Measurements from ENCODE around the gene GET3. TPM values are rescaled to one million over a fixed set of nuclear protein-coding genes. Genes with fewer than 3 reads are reported as not detected.

Gene GET3
- total and polyA plus RNA-seq, 5 experiments from 2014 or later, result 26.7 to 72.3 (median 46.8) TPM

DNA sequence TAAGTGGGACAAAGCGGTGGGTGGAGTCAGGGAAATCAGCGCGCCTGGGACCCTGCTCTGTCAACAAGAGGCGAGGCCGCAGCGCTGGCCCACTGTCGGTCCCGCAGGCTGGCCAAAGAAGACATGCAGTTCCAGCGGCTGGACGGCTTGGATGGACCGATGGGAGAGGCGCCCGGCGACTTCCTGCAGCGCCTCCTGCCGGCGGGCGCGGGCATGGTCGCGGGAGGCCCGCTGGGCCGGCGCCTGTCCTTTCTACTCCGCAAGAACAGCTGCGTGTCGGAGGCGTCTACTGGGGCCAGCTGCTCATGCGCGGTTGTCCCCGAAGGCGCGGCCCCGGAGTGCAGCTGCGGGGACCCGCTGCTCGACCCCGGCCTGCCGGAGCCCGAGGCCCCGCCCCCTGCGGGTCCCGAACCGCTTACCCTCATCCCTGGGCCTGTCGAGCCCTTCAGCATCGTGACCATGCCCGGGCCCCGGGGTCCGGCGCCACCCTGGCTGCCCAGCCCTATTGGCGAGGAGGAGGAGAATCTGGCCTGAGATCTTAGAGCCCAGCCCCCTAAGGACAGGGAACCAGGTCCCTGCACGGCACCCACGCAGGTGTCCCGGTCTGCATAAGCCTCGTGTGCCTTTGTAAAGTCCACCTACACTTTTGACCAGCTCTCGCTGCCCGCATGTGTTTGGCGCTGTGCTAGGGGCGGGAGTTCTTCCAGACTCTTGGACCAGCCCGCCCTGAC is 20.4 kb downstream of the GET3 start:
- POLR2A ChIA-PET, result interaction anchor here (0.5 to 0.7 kb wide), 3 partner anchors 14 to 37 kb away, joined by 3 to 5 read pairs (median 3); no protein-coding TSS in a partner anchor
- no peaks in the 10 kb centered on the region for H3K9me3 Mint-ChIP-seq
- no peak overlapping the region for H3K27ac Mint-ChIP-seq
- peaks cover 0 to 34% (median 17%) of the 10 kb centered on the region in 5 donors for H3K27me3 Mint-ChIP-seq
- peak; percentile 81 to 82 for ATAC-seq
- H3K36me3 Mint-ChIP-seq, result no peaks in the 10 kb centered on the region
- DNase-seq, result peak in 9 of 10 donors; percentile 32 to 70 (median 62)
- H3K4me3 Mint-ChIP-seq, result peak overlapping the region in 8 of 10 donors; percentile 14 to 57 (median 34)
- H3K4me1 Mint-ChIP-seq, result peaks cover 0 to 11% (median 6%) of the 10 kb centered on the region in 4 donors

- ATAC-seq, result no peak
Observed at GRCh38 chr19:12759686-12760085, 22.4 kb downstream of the GET3 start.

DNA sequence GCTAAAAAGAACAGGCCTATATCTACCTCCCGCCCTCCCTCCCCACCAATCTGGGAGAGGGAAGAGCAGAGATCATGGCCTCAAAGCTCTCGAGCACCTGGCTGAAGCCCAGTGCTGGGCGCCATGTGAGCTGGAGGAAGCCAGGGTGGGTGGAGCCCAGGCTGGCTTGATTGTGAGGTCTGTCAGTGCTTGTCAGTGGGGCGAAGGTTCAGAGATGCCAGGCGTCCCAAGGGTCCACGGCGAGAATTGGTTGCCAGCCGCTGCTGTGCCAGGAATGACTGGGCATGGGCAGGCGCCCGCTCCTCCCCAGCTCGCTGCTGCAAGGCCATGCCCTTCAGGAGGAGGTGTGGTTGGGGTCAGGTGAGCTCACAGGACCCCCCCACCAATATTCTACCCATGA is 25.8 kb downstream of the GET3 start:
- no peak overlapping the region for H3K4me3 Mint-ChIP-seq
- no peak for ATAC-seq
- peaks cover 0 to 2% (median 0%) of the 10 kb centered on the region in 5 donors for H3K27me3 Mint-ChIP-seq
- H3K36me3 Mint-ChIP-seq, result peaks cover 0 to 10% (median 5%) of the 10 kb centered on the region in 3 donors
- peaks cover 5 to 7% (median 6%) of the 10 kb centered on the region in 4 donors for H3K4me1 Mint-ChIP-seq
- POLR2A ChIA-PET, result interaction anchor here (0.5 to 1.5 kb wide), 3 partner anchors 84 to 1074 kb away, joined by 3 read pairs; no protein-coding TSS in a partner anchor
- DNase-seq, result no peak
- H3K9me3 Mint-ChIP-seq, result no peaks in the 10 kb centered on the region
- H3K27ac Mint-ChIP-seq, result no peak overlapping the region

More at GRCh38 chr19:12759686-12760085, 22.4 kb downstream of the GET3 start:
- no peak overlapping the region for H3K27ac Mint-ChIP-seq
- no peak overlapping the region for H3K4me3 Mint-ChIP-seq
- H3K4me1 Mint-ChIP-seq, result peaks cover 0 to 11% (median 6%) of the 10 kb centered on the region in 4 donors
- no peak for DNase-seq
- H3K27me3 Mint-ChIP-seq, result peaks cover 0 to 19% (median 10%) of the 10 kb centered on the region in 5 donors
- H3K9me3 Mint-ChIP-seq, result no peaks in the 10 kb centered on the region
- H3K36me3 Mint-ChIP-seq, result peaks cover 0 to 6% (median 3%) of the 10 kb centered on the region in 3 donors
- POLR2A ChIA-PET, result interaction anchor here (0.8 to 1.2 kb wide), 4 partner anchors 11 to 38 kb away, joined by 3 to 5 read pairs (median 3); partner anchors contain the start of gene JUNB

DNA sequence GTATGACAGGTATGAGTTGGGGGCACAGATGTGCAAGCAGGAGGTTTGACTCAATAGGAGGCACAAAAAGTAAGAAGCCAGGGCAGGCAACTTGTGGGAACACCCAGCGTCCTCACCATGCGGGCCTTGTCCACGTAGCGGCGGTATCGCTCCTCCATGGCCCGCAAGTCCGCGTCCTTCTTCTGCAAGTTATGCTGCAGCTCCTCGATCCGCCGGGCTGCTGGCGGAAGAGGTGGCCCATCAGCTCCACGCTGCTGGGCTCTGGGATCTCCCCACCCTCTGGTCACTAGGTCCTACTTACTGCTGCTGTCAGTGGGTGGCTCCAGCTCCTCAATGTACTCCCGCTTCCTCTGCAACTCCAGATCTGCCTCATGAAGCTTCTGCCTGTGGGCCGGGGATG is 27.4 kb downstream of the GET3 start:
- no peak overlapping the region for H3K4me3 Mint-ChIP-seq
- H3K36me3 Mint-ChIP-seq, result peaks cover 0 to 12% (median 5%) of the 10 kb centered on the region in 3 donors
- ATAC-seq (no peak), DNase-seq (no peak)
- no peaks in the 10 kb centered on the region for H3K9me3 Mint-ChIP-seq
- peak overlapping the region in 1 of 10 donors; percentile 51 for H3K27ac Mint-ChIP-seq
- no peaks in the 10 kb centered on the region for H3K27me3 Mint-ChIP-seq
- POLR2A ChIA-PET, result interaction anchor here (0.7 to 20.9 kb wide), 5 partner anchors 13 to 148 kb away, joined by 3 to 1021 read pairs (median 4); partner anchors contain the start of genes JUNB, PRDX2 and THSD8
- peaks cover 3 to 6% (median 5%) of the 10 kb centered on the region in 4 donors for H3K4me1 Mint-ChIP-seq

- H3K36me3 Mint-ChIP-seq, result peaks cover 0 to 12% (median 5%) of the 10 kb centered on the region in 3 donors
- H3K4me1 Mint-ChIP-seq, result peaks cover 0 to 6% (median 2%) of the 10 kb centered on the region in 4 donors
- H3K27ac Mint-ChIP-seq, result no peak overlapping the region
- no peaks in the 10 kb centered on the region for H3K27me3 Mint-ChIP-seq
- POLR2A ChIA-PET, result interaction anchor here (0.6 to 20.9 kb wide), 6 partner anchors 9 to 81 kb away, joined by 4 to 1021 read pairs (median 6); partner anchors contain the start of genes JUNB, PRDX2 and THSD8
- ATAC-seq (peak; percentile 88 to 91), DNase-seq (peak in 9 of 10 donors; percentile 65 to 88 (median 73))
- H3K9me3 Mint-ChIP-seq, result no peaks in the 10 kb centered on the region
- H3K4me3 Mint-ChIP-seq, result peak overlapping the region in 2 of 10 donors; percentile 36 to 43
Observed at GRCh38 chr19:12766051-12766521, 28.8 kb downstream of the GET3 start.

DNA sequence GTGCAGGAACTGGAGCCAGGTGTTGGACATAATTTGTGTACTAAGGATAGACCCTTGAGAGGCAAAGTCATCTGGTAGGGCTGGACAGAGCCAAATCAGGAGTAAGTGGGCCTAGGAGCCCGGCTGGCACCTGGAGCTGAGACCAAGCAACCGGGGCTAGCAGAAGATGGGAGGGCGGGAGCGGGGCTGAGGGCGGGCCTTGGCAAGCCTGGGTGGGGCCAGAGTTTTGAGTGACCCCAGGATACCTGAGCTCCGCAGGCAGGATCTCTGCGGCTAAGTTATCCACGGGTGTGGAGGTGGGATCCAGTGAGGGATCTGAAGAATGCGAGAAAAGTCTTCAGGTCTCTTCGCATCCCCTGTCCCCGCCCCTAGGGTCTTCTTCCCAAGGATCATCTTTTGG is 29.9 kb downstream of the GET3 start:
- peaks cover 0 to 6% (median under 1%) of the 10 kb centered on the region in 4 donors for H3K4me1 Mint-ChIP-seq
- H3K9me3 Mint-ChIP-seq, result no peaks in the 10 kb centered on the region
- no peaks in the 10 kb centered on the region for H3K27me3 Mint-ChIP-seq
- DNase-seq (no peak), ATAC-seq (no peak)
- H3K36me3 Mint-ChIP-seq, result peaks cover 0 to 12% (median 5%) of the 10 kb centered on the region in 3 donors
- peak overlapping the region in 1 of 10 donors; percentile 38 for H3K4me3 Mint-ChIP-seq
- POLR2A ChIA-PET, result interaction anchor here (1.2 to 20.9 kb wide), 4 partner anchors 8 to 80 kb away, joined by 4 to 1021 read pairs (median 8); partner anchors contain the start of genes JUNB, PRDX2 and THSD8
- no peak overlapping the region for H3K27ac Mint-ChIP-seq

DNA sequence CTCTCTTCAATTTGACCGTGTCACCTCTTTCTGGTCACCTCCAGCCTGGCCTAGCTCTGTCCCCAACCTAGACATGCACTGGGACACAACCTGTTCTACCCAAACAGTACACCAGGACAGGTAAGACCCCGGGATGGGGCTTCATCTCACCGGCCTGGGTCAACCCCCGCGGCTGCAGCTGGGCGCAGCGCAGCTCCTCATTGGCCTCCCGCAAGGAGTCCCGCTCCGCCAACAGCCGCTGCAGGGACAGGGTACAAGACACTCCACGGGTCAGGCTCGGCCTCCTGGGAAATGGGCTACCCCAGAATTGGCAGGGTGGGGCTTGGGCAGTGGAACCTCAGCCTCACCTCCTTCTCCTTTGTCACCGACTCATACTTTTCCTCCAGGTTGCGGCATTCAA is 30.4 kb downstream of the GET3 start:
- Mint-ChIP-seq H3K27ac (no peak overlapping the region), H3K9me3 (no peaks in the 10 kb centered on the region), H3K27me3 (no peaks in the 10 kb centered on the region), H3K4me3 (no peak overlapping the region), H3K4me1 (peaks cover 0 to 6% (median under 1%) of the 10 kb centered on the region in 4 donors), H3K36me3 (peaks cover 0 to 12% (median 5%) of the 10 kb centered on the region in 3 donors)
- ATAC-seq (no peak), DNase-seq (no peak)
- POLR2A ChIA-PET, result interaction anchor here (20.9 kb wide), 1 partner anchor 30 kb away, joined by 1021 read pairs; the partner anchor contains the start of genes JUNB, PRDX2 and THSD8

DNA sequence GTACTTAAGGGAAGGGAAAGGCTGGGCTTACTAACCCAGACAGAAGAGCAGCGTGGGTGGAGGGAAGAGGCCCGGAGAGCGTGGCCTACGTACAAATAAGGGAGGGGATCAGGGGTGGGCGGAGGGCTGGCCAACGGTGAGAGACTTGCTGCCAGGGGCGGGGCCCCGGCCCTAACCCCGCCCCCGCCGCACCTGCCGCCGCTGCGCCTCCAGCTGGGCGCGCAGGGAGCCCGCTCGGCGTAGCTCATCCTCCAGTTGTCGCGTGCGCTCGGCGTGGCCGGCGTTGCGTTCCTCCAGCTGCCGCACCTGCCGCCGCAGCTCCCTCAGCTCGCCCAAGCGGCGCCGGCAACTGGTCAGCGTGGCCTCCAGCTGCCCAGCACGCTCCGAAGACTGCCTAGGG is 32.4 kb downstream of the GET3 start:
- Mint-ChIP-seq H3K27me3 (no peaks in the 10 kb centered on the region), H3K9me3 (no peaks in the 10 kb centered on the region), H3K4me3 (peak overlapping the region in 3 of 10 donors; percentile 45 to 65 (median 54)), H3K27ac (no peak overlapping the region), H3K4me1 (peaks cover 5 to 8% (median 6%) of the 10 kb centered on the region in 4 donors), H3K36me3 (peaks cover 0 to 8% (median 2%) of the 10 kb centered on the region in 3 donors)
- ATAC-seq (peak; percentile 65 to 74), DNase-seq (peak in 4 of 10 donors; percentile 20 to 59 (median 38))
- POLR2A ChIA-PET, result interaction anchor here (1.2 to 20.9 kb wide), 2 partner anchors 10 to 28 kb away, joined by 3 to 1021 read pairs; partner anchors contain the start of genes JUNB, PRDX2 and THSD8

DNA sequence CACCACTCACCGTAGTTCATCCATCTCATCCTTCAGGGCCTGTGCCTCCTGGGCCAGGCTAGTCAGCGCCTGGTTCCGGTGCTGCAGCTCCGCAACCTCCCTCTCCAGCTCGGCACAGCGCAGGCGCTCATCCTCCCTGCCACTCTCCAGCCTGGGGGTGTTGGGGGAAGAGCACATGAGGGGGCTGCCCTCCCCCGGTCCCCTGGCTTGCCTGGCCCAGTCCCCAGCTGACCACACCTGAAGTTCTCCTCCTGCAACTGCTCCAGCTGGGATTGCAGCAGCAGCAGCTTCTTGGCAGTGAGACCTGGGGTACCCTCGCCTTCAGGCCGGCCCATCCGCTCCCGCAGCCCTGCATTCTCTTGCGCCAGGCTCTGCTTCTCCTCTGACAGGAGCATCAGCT is 33.6 kb downstream of the GET3 start:
- Mint-ChIP-seq H3K36me3 (peaks cover 0 to 4% (median 0%) of the 10 kb centered on the region in 3 donors), H3K9me3 (no peaks in the 10 kb centered on the region), H3K27me3 (no peaks in the 10 kb centered on the region), H3K27ac (no peak overlapping the region), H3K4me1 (peaks cover 4 to 13% (median 5%) of the 10 kb centered on the region in 4 donors), H3K4me3 (no peak overlapping the region)
- POLR2A ChIA-PET, result interaction anchor here (1.2 to 20.9 kb wide), 2 partner anchors 11 to 26 kb away, joined by 3 to 1021 read pairs; partner anchors contain the start of genes JUNB, PRDX2 and THSD8
- DNase-seq (no peak), ATAC-seq (no peak)

DNA sequence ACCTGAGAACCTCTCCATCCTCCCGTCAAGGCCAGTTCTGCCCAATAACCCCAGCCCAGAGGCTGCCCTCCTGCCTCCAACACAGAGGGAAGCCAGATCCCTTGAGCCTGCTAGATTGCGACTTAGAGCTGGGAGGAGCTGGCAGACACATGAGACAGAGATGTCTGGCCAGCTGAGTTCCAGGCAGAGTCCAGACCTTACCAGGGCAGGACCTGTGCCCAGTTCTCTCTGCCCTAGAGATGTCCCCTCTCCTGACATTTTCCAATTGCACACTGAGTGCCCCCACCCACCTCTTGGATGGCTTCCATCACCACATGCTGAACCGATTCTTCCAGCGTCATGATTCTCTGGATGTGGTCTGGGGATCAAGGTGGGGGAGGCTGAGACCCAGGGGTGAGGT is 35.0 kb downstream of the GET3 start:
- POLR2A ChIA-PET, result interaction anchor here (1.5 to 20.9 kb wide), 2 partner anchors 10 to 25 kb away, joined by 5 to 1021 read pairs; partner anchors contain the start of genes JUNB, PRDX2 and THSD8
- DNase-seq, result no peak
- ATAC-seq, result no peak
- Mint-ChIP-seq H3K4me3 (no peak overlapping the region), H3K27me3 (no peaks in the 10 kb centered on the region), H3K9me3 (no peaks in the 10 kb centered on the region), H3K4me1 (peaks cover under 1 to 14% (median 6%) of the 10 kb centered on the region in 4 donors), H3K27ac (no peak overlapping the region), H3K36me3 (peaks cover 0 to 4% (median 0%) of the 10 kb centered on the region in 3 donors)

GRCh38 chr19:12773571-12773970 is 36.3 kb downstream of the GET3 start:
- H3K27me3 Mint-ChIP-seq, result no peaks in the 10 kb centered on the region
- DNase-seq (no peak), ATAC-seq (no peak)
- peaks cover 9 to 23% (median 14%) of the 10 kb centered on the region in 4 donors for H3K4me1 Mint-ChIP-seq
- H3K36me3 Mint-ChIP-seq, result peaks cover 0 to 4% (median 0%) of the 10 kb centered on the region in 3 donors
- H3K27ac Mint-ChIP-seq, result peak overlapping the region in 7 of 10 donors; percentile 19 to 73 (median 53)
- H3K9me3 Mint-ChIP-seq, result no peaks in the 10 kb centered on the region
- POLR2A ChIA-PET, result interaction anchor here (1.5 to 20.9 kb wide), 2 partner anchors 8 to 24 kb away, joined by 5 to 1021 read pairs; partner anchors contain the start of genes JUNB, PRDX2 and THSD8
- peak overlapping the region in 9 of 10 donors; percentile 19 to 85 (median 58) for H3K4me3 Mint-ChIP-seq

All from naive thymus-derived CD8-positive, alpha-beta T cell (primary cell).